T-cell (primary cell): ENCODE data around the gene BMP4. TPM values are rescaled to one million over a fixed set of nuclear protein-coding genes. Genes with fewer than 3 reads are reported as not detected.
A peak's percentile ranks its signal among the peaks of the same experiment; 100 is the strongest.

ENCODE experiments used
- ATAC-seq, 4 experiments: fragments of 200-7000 bp in 3 of 4; fragments of 150-1000 bp in 1 of 4; cut with Tn5 transposase; replicated peaks in 1 of 4; 1 replicate in 3 of 4; 2 replicates in 1 of 4; pipeline ENCODE4 v1.10.0; 2021; ENCODE audit warnings: moderate library complexity in 3 of 4, mild to moderate bottlenecking in 2 of 4, moderate number of reproducible peaks in 1 of 4
- CTCF ChIA-PET, 2 donors: fragments of 300-600 bp; sonication (Branson Sonifier 250); formaldehyde crosslinking; loops; one replicate each; lab custom pipeline; 2022; ENCODE audit warnings: antibody characterized with exemption in 2 of 2; lab: Charles Lee
- POLR2A ChIA-PET, 2 donors: fragments of 300-600 bp; sonication (Branson Sonifier 250); formaldehyde crosslinking; loops; one replicate each; lab custom pipeline; 2022; ENCODE audit warnings: antibody characterized with exemption in 2 of 2; lab: Charles Lee
- DNase-seq, 35 experiments: peaks; one replicate each; pipeline versions ENCODE4 v3.0.0 to v3.0.0-alpha.2; 2013 to 2023
- H3K27ac ChIP-seq: one replicate; pipeline ENCODE4 v1.5.1; 2013; ENCODE audit warnings: low read length
- H3K27me3 ChIP-seq, 2 experiments: replicated peaks in 1 of 2; 1 replicate in 1 of 2; 2 replicates in 1 of 2; pipeline versions ENCODE4 v1.6.1 to v1.7.0; 2013; ENCODE audit warnings: low read length in 1 of 2, mixed read lengths in 1 of 2; ENCODE audit not compliant: control insufficient read depth in 2 of 2, insufficient read depth in 2 of 2; ENCODE audit errors: extremely low read depth in 1 of 2
- H3K36me3 ChIP-seq, 2 donors: 1 replicate in 1 of 2; 2 replicates in 1 of 2; pipeline versions ENCODE4 v1.6.1 to v1.7.0; 2013; ENCODE audit warnings: low read length in 1 of 2; ENCODE audit not compliant: control insufficient read depth in 2 of 2, insufficient read depth in 1 of 2; ENCODE audit errors: extremely low read depth in 1 of 2
- H3K4me1 ChIP-seq, 2 experiments: 1 replicate in 1 of 2; 2 replicates in 1 of 2; pipeline versions ENCODE4 v1.6.1 to v1.7.0; 2013; ENCODE audit warnings: low read length in 2 of 2, mixed read lengths in 1 of 2; ENCODE audit not compliant: insufficient read depth in 2 of 2, control insufficient read depth in 1 of 2; ENCODE audit errors: extremely low read depth in 1 of 2
- H3K4me3 ChIP-seq, 2 donors: 1 replicate in 1 of 2; 2 replicates in 1 of 2; pipeline versions ENCODE4 v1.5.1 to v1.7.0; 2013; ENCODE audit warnings: mild to moderate bottlenecking in 2 of 2, low read length in 1 of 2, moderate library complexity in 1 of 2; ENCODE audit not compliant: control insufficient read depth in 1 of 2; ENCODE audit errors: extremely low read depth in 1 of 2
- H3K9me3 ChIP-seq: 2 replicates; pipeline ENCODE4 v1.7.0; 2013
- H3K27ac Mint-ChIP-seq, 2 donors: one replicate each; pipeline ENCODE4 v1.8.0; 2020 to 2021; ENCODE audit warnings: mild to moderate bottlenecking in 2 of 2, mixed read lengths in 2 of 2
- H3K27me3 Mint-ChIP-seq, 2 donors: one replicate each; pipeline ENCODE4 v1.8.0; 2021 to 2022; ENCODE audit warnings: mixed read lengths in 2 of 2
- H3K36me3 Mint-ChIP-seq: one replicate; pipeline ENCODE4 v1.8.0; 2021; ENCODE audit warnings: mixed read lengths
- H3K4me1 Mint-ChIP-seq, 3 donors: one replicate each; pipeline ENCODE4 v1.8.0; 2020 to 2022; ENCODE audit warnings: mixed read lengths in 3 of 3, mild to moderate bottlenecking in 1 of 3
- H3K4me3 Mint-ChIP-seq, 3 donors: one replicate each; pipeline ENCODE4 v1.8.0; 2020 to 2022; ENCODE audit warnings: mild to moderate bottlenecking in 3 of 3, mixed read lengths in 3 of 3, moderate library complexity in 3 of 3
- H3K9me3 Mint-ChIP-seq, 3 donors: one replicate each; pipeline ENCODE4 v1.8.0; 2020 to 2022; ENCODE audit warnings: mixed read lengths in 3 of 3
- WGBS: methylation state at CpG from one replicate; pipeline ENCODE4 v1.1.5; 2013; ENCODE audit warnings: missing lambda C conversion rate; ENCODE audit not compliant: insufficient coverage; 5-methylcytosine and 5-hydroxymethylcytosine counted together
- total RNA-seq, 35 experiments: library from RNA in 6 of 35; stranded (reverse) in 6 of 35; fragments of 120-200 nt in 1 of 35; gene quantifications; one replicate each; pipeline versions ENCODE4 v1.2.1 to v1.2.4 and lab custom pipeline; 2013 to 2026

Gene BMP4
- total RNA-seq, result 1 to 10 TPM in 1 of 5 donors, under 1 TPM in 3, not detected in 1; 0.21 to 1.1 (median 0.61) TPM
- total RNA-seq (2013), result 0.48 TPM
- total RNA-seq (lab: John Stamatoyannopoulos, UW), result 0 to 0.61 (median 0.06) reads per million in 29 experiments

- H3K4me3 ChIP-seq, result peak within 1 kb of the TSS; percentile 33 to 52
- peak within 1 kb of the TSS in 1 of 2 donors; percentile 25 for H3K27ac Mint-ChIP-seq
- peaks cover 28 to 41% (median 39%) of the 10 kb centered on the region in 3 donors for H3K4me1 Mint-ChIP-seq
- peaks cover 11 to 34% of the 10 kb centered on the region in 2 experiments for H3K4me1 ChIP-seq
- H3K27me3 Mint-ChIP-seq, result peaks cover 53 to 69% of the 10 kb centered on the region in 2 donors
- no peak within 1 kb of the TSS for H3K27ac ChIP-seq
- POLR2A ChIA-PET, result no interaction called here
- H3K4me3 Mint-ChIP-seq, result peak within 1 kb of the TSS; percentile 60 to 85 (median 76)
- H3K36me3 Mint-ChIP-seq, result no peaks in the 10 kb centered on the region
- no peaks in the 10 kb centered on the region for H3K9me3 ChIP-seq
- ATAC-seq (peak; percentile 36 to 56 (median 46)), DNase-seq (peak in 1 of 35 experiments; percentile 14)
- 8% methylated on average over 42 of the region's 45 CpGs for WGBS
- H3K27me3 ChIP-seq, result peaks cover 15 to 56% of the 10 kb centered on the region in 2 experiments
- no peaks in the 10 kb centered on the region for H3K9me3 Mint-ChIP-seq
- H3K36me3 ChIP-seq, result no peaks in the 10 kb centered on the region
- CTCF ChIA-PET, result no interaction called here
Observed at GRCh38 chr14:53956427-53957201, at the start of gene BMP4. Gene BMP4, minus strand, starts transcription at chr14:53956825. Its CDS starts 4,603 bp downstream, at chr14:53952222.

- Histone ChIP-seq H3K36me3 (no peaks in the 10 kb centered on the region), H3K27me3 (no peaks in the 10 kb centered on the region), H3K27ac (no peak overlapping the region), H3K4me3 (no peak overlapping the region), H3K4me1 (no peaks in the 10 kb centered on the region), H3K9me3 (no peaks in the 10 kb centered on the region)
- CTCF ChIA-PET, result no interaction called here
- peaks cover 3 to 10% (median 8%) of the 10 kb centered on the region in 3 donors for H3K9me3 Mint-ChIP-seq
- H3K4me1 Mint-ChIP-seq, result no peaks in the 10 kb centered on the region
- H3K27me3 Mint-ChIP-seq, result no peaks in the 10 kb centered on the region
- WGBS, result no CpG with 5 or more reads among the region's 2 CpGs
- H3K4me3 Mint-ChIP-seq, result no peak overlapping the region
- POLR2A ChIA-PET, result no interaction called here
- H3K36me3 Mint-ChIP-seq, result no peaks in the 10 kb centered on the region
- H3K27ac Mint-ChIP-seq, result no peak overlapping the region
- DNase-seq (no peak), ATAC-seq (no peak)
Observed at GRCh38 chr14:54003064-54003463, 46.4 kb upstream of the BMP4 start.

GRCh38 chr14:54002653-54003052 lies 46.0 kb upstream of the BMP4 start:
- H3K36me3 Mint-ChIP-seq, result no peaks in the 10 kb centered on the region
- Histone ChIP-seq H3K4me1 (no peaks in the 10 kb centered on the region), H3K4me3 (no peak overlapping the region), H3K27ac (no peak overlapping the region), H3K36me3 (no peaks in the 10 kb centered on the region), H3K9me3 (no peaks in the 10 kb centered on the region), H3K27me3 (no peaks in the 10 kb centered on the region)
- H3K27me3 Mint-ChIP-seq, result no peaks in the 10 kb centered on the region
- POLR2A ChIA-PET, result no interaction called here
- DNase-seq (no peak), ATAC-seq (no peak)
- no peak overlapping the region for H3K4me3 Mint-ChIP-seq
- H3K27ac Mint-ChIP-seq, result no peak overlapping the region
- H3K4me1 Mint-ChIP-seq, result no peaks in the 10 kb centered on the region
- peaks cover 3 to 10% (median 8%) of the 10 kb centered on the region in 3 donors for H3K9me3 Mint-ChIP-seq
- CTCF ChIA-PET, result no interaction called here

GRCh38 chr14:54001189-54001878 lies 44.7 kb upstream of the BMP4 start:
- CTCF ChIA-PET, result no interaction called here
- Histone ChIP-seq H3K4me1 (no peaks in the 10 kb centered on the region), H3K36me3 (no peaks in the 10 kb centered on the region), H3K27ac (no peak overlapping the region), H3K27me3 (no peaks in the 10 kb centered on the region), H3K4me3 (no peak overlapping the region), H3K9me3 (no peaks in the 10 kb centered on the region)
- WGBS, result 60% methylated on average over 1 of the region's 5 CpGs
- no peak overlapping the region for H3K4me3 Mint-ChIP-seq
- no peaks in the 10 kb centered on the region for H3K4me1 Mint-ChIP-seq
- ATAC-seq (no peak), DNase-seq (no peak)
- POLR2A ChIA-PET, result no interaction called here
- H3K36me3 Mint-ChIP-seq, result no peaks in the 10 kb centered on the region
- peaks cover 0 to 5% (median 4%) of the 10 kb centered on the region in 3 donors for H3K9me3 Mint-ChIP-seq
- no peak overlapping the region for H3K27ac Mint-ChIP-seq
- H3K27me3 Mint-ChIP-seq, result no peaks in the 10 kb centered on the region

GRCh38 chr14:54000341-54000811 lies 43.8 kb upstream of the BMP4 start:
- H3K27me3 Mint-ChIP-seq, result no peaks in the 10 kb centered on the region
- Histone ChIP-seq H3K9me3 (no peaks in the 10 kb centered on the region), H3K4me3 (no peak overlapping the region), H3K36me3 (no peaks in the 10 kb centered on the region), H3K27me3 (no peaks in the 10 kb centered on the region), H3K27ac (no peak overlapping the region), H3K4me1 (no peaks in the 10 kb centered on the region)
- no CpG with 5 or more reads among the region's 1 CpG for WGBS
- no peaks in the 10 kb centered on the region for H3K9me3 Mint-ChIP-seq
- POLR2A ChIA-PET, result no interaction called here
- CTCF ChIA-PET, result no interaction called here
- DNase-seq, result no peak
- no peak overlapping the region for H3K4me3 Mint-ChIP-seq
- no peaks in the 10 kb centered on the region for H3K36me3 Mint-ChIP-seq
- H3K4me1 Mint-ChIP-seq, result no peaks in the 10 kb centered on the region
- H3K27ac Mint-ChIP-seq, result no peak overlapping the region
- no peak for ATAC-seq

- Histone ChIP-seq H3K27ac (no peak overlapping the region), H3K27me3 (no peaks in the 10 kb centered on the region), H3K4me1 (no peaks in the 10 kb centered on the region), H3K36me3 (no peaks in the 10 kb centered on the region), H3K9me3 (no peaks in the 10 kb centered on the region), H3K4me3 (no peak overlapping the region)
- ATAC-seq (no peak), DNase-seq (no peak)
- H3K4me3 Mint-ChIP-seq, result no peak overlapping the region
- H3K4me1 Mint-ChIP-seq, result no peaks in the 10 kb centered on the region
- no peaks in the 10 kb centered on the region for H3K9me3 Mint-ChIP-seq
- CTCF ChIA-PET, result no interaction called here
- no peaks in the 10 kb centered on the region for H3K36me3 Mint-ChIP-seq
- no CpG with 5 or more reads among the region's 5 CpGs for WGBS
- POLR2A ChIA-PET, result no interaction called here
- H3K27ac Mint-ChIP-seq, result no peak overlapping the region
- no peaks in the 10 kb centered on the region for H3K27me3 Mint-ChIP-seq
Observed at GRCh38 chr14:53999061-53999488, 42.5 kb upstream of the BMP4 start.
